Activated CD4-positive, alpha-beta T cell treated with anti-CD3 and anti-CD28 coated beads for 1 hour (primary cell): ENCODE measurements around the gene GPC1.

Experiments
- DNase-seq: peaks from one replicate; pipeline ENCODE4 v3.0.0-alpha.2; 2020

The GPC1 gene

GRCh38 chr2:240502430-240503121 is 67.1 kb downstream of the GPC1 start:
- no peak for DNase-seq

DNA sequence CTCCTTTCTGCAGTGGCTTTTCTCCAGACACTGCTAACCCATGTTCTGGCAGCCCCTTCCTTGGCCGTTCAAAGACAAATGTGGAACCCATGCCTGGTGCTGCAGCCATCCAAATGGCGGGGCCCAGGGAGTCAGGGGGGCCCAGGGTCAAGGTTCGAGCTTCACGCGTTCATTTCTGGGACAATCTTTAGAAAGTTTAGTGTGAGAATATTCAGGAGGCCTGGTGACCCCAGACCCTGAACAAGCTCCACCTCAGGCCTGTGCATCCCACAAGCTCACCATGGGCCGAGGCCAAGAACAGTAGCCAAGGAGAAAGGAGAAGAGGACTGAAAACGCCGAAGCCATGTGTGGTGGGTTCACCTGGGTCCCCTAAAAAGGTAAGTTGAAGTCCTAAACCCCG is 67.9 kb downstream of the GPC1 start:
- no peak for DNase-seq

DNA sequence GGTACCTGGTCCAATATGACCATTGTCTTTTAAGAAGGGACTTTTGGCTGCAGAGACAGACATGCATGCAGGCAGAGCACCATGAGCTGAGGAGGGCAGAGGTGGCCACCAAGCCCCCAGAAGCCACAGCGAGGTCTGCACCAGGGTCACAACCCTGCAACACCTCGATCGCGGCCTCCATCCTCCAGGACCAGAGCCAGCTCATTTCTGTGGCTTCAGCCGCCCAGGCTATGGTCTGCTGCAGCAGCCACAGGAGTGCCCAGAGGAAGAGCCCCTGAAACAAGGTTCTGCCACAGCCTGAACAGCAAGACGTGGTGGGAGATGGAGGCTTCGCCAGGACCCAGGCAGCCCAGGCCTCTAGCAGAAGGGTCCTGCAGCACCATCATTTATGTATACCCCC is 68.4 kb downstream of the GPC1 start:
- no peak for DNase-seq

DNA sequence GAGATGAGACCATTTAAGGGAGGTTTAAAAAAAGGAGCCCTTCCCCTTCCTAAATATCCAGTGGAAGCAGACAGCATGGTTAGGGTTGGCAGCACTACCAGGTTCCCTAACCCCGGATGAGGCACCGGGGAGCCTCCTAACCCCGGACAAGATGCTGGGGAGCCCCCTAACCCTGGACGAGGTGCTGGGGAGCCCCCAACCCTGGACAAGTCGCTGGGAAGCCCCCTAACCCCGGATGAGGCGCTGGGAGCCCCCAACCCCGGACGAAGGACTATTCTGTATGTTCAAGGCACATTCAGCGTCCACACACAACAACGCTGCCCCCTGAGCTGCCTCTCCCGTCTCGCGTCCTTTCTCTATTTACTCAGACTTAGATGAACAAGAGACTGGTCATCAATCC is 70.4 kb downstream of the GPC1 start:
- no peak for DNase-seq

DNA sequence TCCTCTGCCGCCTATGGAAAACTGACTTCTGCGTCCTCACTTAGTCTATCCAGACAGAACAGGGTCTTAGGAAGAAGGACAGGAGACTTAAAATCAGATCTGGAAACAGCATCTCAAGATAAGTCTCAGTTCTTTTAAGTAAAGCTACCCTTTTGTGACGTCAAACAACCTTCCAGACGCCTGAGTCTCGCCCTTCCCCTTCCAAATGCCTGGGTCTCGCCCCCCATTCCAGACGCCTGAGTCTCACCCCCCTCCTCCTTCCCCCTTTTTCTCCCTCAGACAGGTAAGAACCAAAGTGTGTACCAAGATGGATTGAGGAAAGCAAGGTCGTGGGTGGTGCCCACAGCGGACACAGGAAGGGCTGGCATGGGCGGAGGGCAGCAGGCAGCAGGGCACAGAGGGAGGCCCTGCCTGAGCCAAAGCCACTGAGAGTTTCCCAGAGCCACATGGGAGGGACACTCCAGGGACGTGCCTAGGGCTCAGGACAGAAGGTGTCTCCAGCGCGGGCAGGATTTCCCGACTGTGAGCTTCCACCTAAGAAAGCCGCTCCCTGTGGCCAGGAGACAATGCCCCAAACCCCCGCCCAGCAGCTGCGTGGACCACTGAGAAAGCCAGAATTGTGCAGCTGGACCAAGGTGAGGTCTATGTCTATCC is 71.1 kb downstream of the GPC1 start:
- no peak for DNase-seq

- DNase-seq = no peak
Observed at GRCh38 chr2:240507060-240507777, 71.8 kb downstream of the GPC1 start.

DNA sequence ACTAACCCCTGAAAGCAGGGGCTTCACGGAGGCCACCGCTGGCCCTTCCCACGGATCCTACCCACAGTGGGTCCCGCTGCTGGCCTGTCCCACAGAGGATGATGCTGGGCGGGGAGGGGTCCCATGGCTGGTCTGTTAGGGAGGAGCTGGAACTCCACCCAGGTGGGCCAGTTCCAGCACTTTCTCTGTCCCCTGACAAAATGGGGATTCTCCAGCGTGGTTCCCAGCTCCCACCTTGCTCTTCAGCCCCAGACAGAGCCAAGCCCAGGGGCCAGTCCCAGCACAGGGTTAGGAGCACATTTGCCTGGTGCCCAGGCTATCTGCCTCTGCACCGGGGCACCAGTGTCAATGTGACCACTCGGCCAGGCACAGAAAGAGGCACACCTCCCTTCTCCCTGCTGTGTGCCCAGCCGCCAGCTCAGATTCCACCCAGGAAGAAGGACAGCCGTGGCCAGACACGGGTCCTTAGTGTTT is 72.4 kb downstream of the GPC1 start:
- no peak for DNase-seq

DNA sequence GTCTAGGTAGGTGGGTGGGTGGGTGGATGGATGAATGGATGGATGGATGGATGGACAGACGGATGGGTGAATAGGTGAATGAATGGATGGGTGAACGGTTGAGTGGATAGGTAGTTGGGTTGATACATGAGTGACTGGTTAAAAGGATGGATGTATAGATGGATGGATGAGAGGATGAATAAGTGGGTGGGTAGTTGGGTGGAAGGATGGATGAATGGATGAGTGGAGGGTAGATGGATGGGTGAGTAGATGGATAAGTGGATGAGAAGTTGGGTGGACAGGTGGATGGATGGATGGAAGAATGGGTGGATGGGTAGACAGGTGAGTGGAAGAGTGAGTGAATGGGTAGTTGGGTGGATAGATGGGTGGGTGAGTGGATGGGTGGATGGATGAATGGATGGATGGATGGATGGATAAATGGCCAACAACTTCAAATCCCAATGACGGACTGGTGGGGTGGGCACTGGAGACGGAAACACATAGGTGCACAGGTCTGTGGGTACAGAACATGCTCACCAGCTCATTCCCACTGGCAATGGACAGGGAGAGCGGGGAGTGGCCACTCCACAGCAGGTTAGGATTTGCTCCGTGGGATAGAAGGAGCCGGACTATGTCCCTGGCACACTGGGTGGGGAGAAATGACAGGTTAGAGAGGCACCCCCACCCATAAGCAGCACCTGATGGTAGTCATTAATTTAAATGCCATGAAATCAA is 73.5 kb downstream of the GPC1 start:
- no peak for DNase-seq

GRCh38 chr2:240509667-240510512 is 74.4 kb downstream of the GPC1 start:
- no peak for DNase-seq

DNA sequence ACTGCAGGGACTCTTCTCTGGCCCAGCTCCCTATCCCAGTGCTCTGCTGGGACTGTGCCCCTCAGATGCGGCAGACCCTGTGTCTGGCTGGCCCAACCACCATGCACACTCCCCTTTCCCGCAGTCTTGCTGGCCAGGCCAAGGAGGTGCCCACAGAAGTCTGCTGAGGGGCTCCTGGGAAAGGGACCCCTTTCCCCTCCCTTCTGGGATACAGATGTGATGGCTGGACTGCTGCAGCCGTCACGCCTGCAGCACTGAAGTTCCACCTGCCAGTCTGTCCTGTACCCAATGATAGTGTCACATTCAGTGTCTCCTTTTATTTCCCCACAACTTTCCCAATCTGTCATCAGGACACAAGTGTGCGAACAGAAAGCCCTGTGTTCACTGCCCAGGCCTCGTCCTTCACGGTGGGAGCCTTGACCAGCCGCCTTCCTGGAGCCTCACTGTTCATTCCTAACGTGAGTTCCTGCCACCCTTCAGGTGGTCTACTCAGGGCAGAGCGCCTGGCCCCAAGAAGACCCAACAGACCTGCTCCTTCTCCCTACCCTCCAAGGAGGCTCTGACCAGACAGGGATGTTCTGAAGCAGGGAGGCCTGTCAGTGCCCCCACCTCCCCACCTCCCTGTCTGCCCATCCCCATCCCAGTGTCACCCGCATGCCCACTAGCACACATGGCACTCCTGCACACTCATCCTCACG is 75.2 kb downstream of the GPC1 start:
- no peak for DNase-seq

DNA sequence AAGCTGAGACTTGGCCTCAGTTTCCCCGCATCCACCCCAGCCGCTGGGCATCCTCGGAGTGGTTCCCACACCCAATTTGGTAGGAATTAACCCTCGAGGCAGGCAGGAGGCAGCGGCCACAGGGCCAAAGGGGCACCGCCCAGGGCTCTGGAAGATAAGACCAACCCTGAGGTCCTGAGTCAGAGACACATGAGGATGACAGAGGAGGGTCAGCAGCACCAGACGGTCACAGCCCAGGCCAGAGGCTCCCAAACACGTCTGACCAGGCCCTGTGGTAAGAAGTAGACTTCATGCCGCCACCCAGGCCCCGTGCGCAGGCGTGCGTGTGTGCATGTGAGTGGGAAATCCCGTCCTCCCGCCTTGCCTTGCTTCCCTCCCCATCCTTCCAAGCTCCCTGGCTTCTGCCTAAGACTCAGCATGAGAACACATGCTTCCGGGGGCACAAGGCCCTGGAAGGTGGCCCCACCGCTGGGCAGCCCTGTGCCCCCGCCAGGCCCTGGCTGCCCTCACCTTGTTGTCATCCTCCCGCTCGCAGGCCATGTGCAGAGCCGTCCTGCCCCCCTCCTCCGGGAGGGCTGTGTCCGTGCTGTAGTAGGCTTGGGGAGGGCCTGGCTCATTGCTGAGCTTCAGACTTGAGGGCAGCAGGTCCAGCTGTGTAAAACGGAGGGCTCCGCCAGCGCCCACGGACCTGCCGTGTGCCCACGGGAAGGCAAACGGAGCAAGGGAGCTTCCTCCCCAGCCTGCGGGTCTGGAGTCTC is 76.1 kb downstream of the GPC1 start:
- no peak for DNase-seq

DNA sequence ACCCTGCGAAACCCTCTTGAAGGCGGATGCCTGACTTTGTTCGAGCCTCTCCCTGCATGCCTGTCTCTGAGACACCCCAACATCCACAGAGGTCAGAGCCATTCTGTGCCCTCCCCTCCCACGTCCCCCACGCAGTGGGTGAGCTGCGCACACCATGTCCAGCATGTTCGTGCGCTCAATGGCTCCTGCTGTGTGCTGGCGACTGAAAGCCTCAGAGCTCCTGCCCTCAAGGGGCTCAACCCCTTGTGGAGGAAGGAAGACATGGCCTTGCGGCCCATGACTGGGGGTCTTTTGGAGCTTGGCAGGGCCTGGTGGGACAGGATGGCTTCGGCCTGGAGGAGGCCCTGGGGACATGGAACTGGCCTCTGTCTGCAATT is 76.6 kb downstream of the GPC1 start:
- no peak for DNase-seq

- DNase-seq = no peak
Observed at GRCh38 chr2:240512666-240513535, 77.4 kb downstream of the GPC1 start.

DNA sequence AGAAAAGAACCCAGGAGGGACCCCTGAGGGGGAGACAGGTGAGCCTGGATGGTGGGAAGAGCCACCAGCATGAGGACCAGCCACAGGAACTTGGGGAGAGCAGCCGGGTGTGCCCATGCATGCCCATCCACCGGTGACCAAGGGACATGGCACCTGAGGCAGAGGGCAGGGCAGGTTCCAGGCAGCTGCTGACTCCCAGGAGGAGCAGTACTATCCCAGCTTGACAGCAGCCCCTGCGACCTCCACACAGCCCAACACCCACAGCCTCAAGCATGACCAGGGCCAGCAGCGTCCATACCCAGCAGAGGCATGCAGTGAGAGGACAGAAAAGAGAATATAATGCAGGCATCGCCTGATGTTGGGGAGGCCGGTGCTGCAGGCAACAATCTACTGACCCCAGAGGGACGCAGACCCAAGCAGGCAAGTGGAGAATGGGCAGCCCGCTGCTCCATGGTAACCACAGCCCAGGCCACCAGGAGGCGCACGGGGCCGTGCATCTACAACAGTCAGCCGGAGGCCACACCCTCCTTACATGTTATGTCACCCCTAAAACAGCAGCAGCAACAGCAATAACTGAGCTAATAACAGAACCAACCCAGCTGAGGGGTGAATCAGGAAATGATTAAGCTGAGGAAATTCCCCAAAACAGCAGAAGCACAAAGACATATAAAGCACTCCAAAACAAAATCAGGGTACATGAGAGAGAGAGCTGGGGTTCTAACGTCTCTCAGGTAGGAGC is 78.3 kb downstream of the GPC1 start:
- peak; percentile 72 for DNase-seq

DNA sequence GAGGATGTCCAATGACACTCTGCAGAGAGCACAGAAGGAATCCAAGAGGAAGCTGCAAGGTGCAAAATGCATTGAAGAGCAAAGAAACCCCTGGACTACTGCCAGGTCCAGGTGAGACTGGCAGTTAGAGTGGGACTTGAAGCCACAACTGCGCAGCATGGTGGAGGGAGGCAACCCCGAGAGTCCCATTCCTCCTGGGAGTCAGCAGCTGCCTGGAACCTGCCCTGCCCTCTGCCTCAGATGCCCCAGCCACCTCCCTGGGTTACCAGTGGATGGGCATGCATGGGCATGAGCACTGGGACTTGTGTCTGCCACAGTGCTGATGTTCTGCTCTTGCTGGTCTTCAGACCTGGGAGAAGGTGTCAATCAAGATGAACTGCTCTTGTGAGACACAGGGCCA is 79.2 kb downstream of the GPC1 start:
- DNase-seq = no peak

- DNase-seq = no peak
Observed at GRCh38 chr2:240517342-240517741, 81.9 kb downstream of the GPC1 start.
